Body of pancreas (tissue), 4 donors: ENCODE results near the gene ZEB2.

Experiments
- POLR2A ChIP-seq, 3 donors: fragments of 450-650 bp; IDR thresholded peaks; one replicate each; pipeline ENCODE4 v1.6.1; 2016; ENCODE audit warnings: antibody characterized with exemption in 3 of 3, mild to moderate bottlenecking in 2 of 3
- TF ChIP-seq, protein P1 (sequence below), 7 experiments: fragments of 450-650 bp in 4 of 7; fragments of 200-600 bp in 3 of 7; sonication (generic) in 3 of 7; IDR thresholded peaks; one replicate each; pipeline ENCODE4 v1.5.1; 2016 to 2019; ENCODE audit warnings: antibody characterized with exemption in 7 of 7

- TF ChIP-seq, protein P1, sequence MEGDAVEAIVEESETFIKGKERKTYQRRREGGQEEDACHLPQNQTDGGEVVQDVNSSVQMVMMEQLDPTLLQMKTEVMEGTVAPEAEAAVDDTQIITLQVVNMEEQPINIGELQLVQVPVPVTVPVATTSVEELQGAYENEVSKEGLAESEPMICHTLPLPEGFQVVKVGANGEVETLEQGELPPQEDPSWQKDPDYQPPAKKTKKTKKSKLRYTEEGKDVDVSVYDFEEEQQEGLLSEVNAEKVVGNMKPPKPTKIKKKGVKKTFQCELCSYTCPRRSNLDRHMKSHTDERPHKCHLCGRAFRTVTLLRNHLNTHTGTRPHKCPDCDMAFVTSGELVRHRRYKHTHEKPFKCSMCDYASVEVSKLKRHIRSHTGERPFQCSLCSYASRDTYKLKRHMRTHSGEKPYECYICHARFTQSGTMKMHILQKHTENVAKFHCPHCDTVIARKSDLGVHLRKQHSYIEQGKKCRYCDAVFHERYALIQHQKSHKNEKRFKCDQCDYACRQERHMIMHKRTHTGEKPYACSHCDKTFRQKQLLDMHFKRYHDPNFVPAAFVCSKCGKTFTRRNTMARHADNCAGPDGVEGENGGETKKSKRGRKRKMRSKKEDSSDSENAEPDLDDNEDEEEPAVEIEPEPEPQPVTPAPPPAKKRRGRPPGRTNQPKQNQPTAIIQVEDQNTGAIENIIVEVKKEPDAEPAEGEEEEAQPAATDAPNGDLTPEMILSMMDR (IDR thresholded peaks at IDR 0.05) = no peak
- no peak for TF ChIP-seq POLR2A (IDR thresholded peaks at IDR 0.05)
Observed at GRCh38 chr2:144354953-144355352, 165.0 kb downstream of the ZEB2 start.
